GM23248 (cell line): ENCODE data around the gene SPATA9. TPM values are rescaled to one million over a fixed set of nuclear protein-coding genes. Genes with fewer than 3 reads are reported as not detected.

Source experiments
- DNase-seq: peaks from one replicate; pipeline ENCODE4 v3.0.0-alpha.2; 2015
- H2AFZ ChIP-seq: fragments of 200-600 bp; sonication (generic); 2 replicates; pipeline ENCODE4 v1.6.1; 2016; ENCODE audit warnings: antibody characterized with exemption
- H3F3A ChIP-seq: fragments of 200-600 bp; sonication (generic); 2 replicates; pipeline ENCODE4 v1.6.1; 2016; ENCODE audit warnings: mild to moderate bottlenecking, antibody characterized with exemption, mixed run types; ENCODE audit not compliant: insufficient read depth
- H3K27ac ChIP-seq: fragments of 200-600 bp; sonication (generic); 2 replicates; pipeline ENCODE4 v1.5.1; 2016; ENCODE audit warnings: mild to moderate bottlenecking
- H3K27me3 ChIP-seq: fragments of 200-600 bp; sonication (generic); replicated peaks from 2 replicates; pipeline ENCODE4 v1.6.1; 2016; ENCODE audit warnings: mild to moderate bottlenecking; ENCODE audit not compliant: insufficient read depth
- H3K36me3 ChIP-seq: fragments of 200-600 bp; sonication (generic); 2 replicates; pipeline ENCODE4 v1.6.1; 2016; ENCODE audit warnings: low read depth, mild to moderate bottlenecking
- H3K4me1 ChIP-seq: fragments of 200-600 bp; sonication (generic); 2 replicates; pipeline ENCODE4 v1.6.1; 2016; ENCODE audit warnings: mild to moderate bottlenecking; ENCODE audit not compliant: insufficient read depth
- H3K4me2 ChIP-seq: fragments of 200-600 bp; sonication (generic); one replicate; pipeline ENCODE4 v1.6.1; 2016; ENCODE audit warnings: mild to moderate bottlenecking; ENCODE audit not compliant: unreplicated experiment
- H3K4me3 ChIP-seq: fragments of 200-600 bp; sonication (generic); 2 replicates; pipeline ENCODE4 v1.5.1; 2016; ENCODE audit warnings: mild to moderate bottlenecking
- H3K79me2 ChIP-seq: fragments of 200-600 bp; sonication (generic); 2 replicates; pipeline ENCODE4 v1.6.1; 2016; ENCODE audit warnings: mild to moderate bottlenecking; ENCODE audit not compliant: insufficient read depth
- H3K9ac ChIP-seq: fragments of 200-600 bp; sonication (generic); 2 replicates; pipeline ENCODE4 v1.6.1; 2016; ENCODE audit warnings: mild to moderate bottlenecking
- H3K9me2 ChIP-seq: fragments of 200-600 bp; sonication (generic); 2 replicates; pipeline ENCODE4 v1.6.1; 2016; ENCODE audit warnings: mixed run types, mild to moderate bottlenecking, moderate library complexity; ENCODE audit not compliant: insufficient read depth
- H3K9me3 ChIP-seq: fragments of 200-600 bp; sonication (generic); one replicate; pipeline ENCODE4 v1.6.1; 2017; ENCODE audit warnings: low read depth
- H4K20me1 ChIP-seq: fragments of 200-600 bp; sonication (generic); 2 replicates; pipeline ENCODE4 v1.6.0; 2016; ENCODE audit not compliant: insufficient read depth
- EZH2 ChIP-seq: fragments of 200-600 bp; sonication (generic); IDR thresholded peaks from 2 replicates; pipeline ENCODE4 v1.6.1; 2018; ENCODE audit warnings: antibody characterized with exemption, mild to moderate bottlenecking; ENCODE audit not compliant: insufficient read depth, poor library complexity, severe bottlenecking
- EZH2phosphoT487 ChIP-seq: fragments of 200-600 bp; sonication (generic); IDR thresholded peaks from 2 replicates; pipeline ENCODE4 v1.6.1; 2018; ENCODE audit warnings: antibody characterized with exemption, moderate library complexity, mild to moderate bottlenecking, low read depth; ENCODE audit not compliant: insufficient read depth
- WGBS, 2 experiments: methylation state at CpG; one replicate each; pipeline ENCODE4 v1.1.6; 2015 to 2017; ENCODE audit warnings: low lambda C conversion rate in 2 of 2, low coverage in 1 of 2; ENCODE audit errors: missing lambda C conversion rate in 2 of 2; 5-methylcytosine and 5-hydroxymethylcytosine counted together
- in situ Hi-C: fragments of 300-500 bp; cut with MboI; formaldehyde crosslinking; loops from 2 replicates; pipeline ENCODE4 v1.15.0; 2020
- polyA plus RNA-seq: library from polyadenylated mRNA; unstranded; fragments of >200 nt; fragmentation: Nextera tagmentation; extraction: Ambion mirVana; gene quantifications from 2 replicates; pipeline ENCODE4 v1.2.1, GENCODE V29; 2016
- total RNA-seq: library from RNA; depleted of rRNA; stranded (reverse); fragments of >200 nt; shearing (Covaris generic); gene quantifications from 2 replicates; pipeline ENCODE4 v1.2.3, GENCODE V29; 2014

SPATA9 gene
- total and polyA plus RNA-seq, 2 experiments from 2014 or later = 0.22 to 0.96 TPM

DNA sequence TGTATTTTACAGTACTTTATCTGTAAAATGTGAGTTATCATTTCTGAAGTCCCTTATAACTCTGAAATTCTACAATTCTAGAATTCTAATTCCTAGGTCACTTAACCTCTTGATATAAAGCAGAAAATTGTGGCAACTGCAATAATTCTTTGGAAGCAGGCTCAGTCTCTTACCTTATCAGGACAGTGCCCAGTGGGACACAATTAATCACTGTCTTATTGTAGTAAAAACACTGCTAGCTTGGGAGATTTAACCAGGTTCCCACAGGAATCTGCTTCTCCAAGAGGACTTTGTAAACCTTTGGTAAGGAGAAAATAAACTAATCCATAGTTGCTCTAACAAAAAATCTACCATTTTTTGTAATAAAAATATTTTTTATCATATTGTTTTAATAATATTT, 18.3 kb upstream of the SPATA9 start:
- no peak for DNase-seq
- H3K4me2 ChIP-seq = no peak overlapping the region
- no peak overlapping the region for H3K9ac ChIP-seq
- in situ Hi-C loops = no loop called here
- H3K4me3 ChIP-seq = no peak overlapping the region
- H3K4me1 ChIP-seq = no peaks in the 10 kb centered on the region
- H3F3A ChIP-seq = no peaks in the 10 kb centered on the region
- TF ChIP-seq EZH2phosphoT487 = no peak
- TF ChIP-seq EZH2 = no peak
- H3K36me3 ChIP-seq = no peaks in the 10 kb centered on the region
- H3K79me2 ChIP-seq = no peaks in the 10 kb centered on the region
- H3K27me3 ChIP-seq = no peaks in the 10 kb centered on the region
- H4K20me1 ChIP-seq = no peaks in the 10 kb centered on the region
- no peaks in the 10 kb centered on the region for H3K9me3 ChIP-seq
- H3K9me2 ChIP-seq = no peaks in the 10 kb centered on the region
- H3K27ac ChIP-seq = no peak overlapping the region
- H2AFZ ChIP-seq = no peak overlapping the region

DNA sequence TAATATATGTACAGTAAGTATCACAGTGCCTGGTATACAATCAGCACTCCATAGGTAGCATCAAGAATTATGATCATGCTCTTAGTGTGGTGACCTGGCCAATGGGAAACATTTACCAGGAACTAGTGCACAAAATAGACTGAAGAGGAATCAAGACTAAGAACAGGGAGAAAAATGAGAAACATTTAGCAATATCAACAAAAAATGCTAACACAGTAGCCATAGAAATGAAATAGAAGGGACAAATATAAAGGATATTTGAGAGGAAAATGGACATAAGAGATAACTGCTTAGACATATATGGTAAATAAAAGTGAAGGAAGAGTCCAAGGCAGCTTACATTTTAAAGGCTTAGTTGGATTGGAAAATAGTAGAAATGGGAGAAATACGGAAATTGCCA, 16.5 kb upstream of the SPATA9 start:
- TF ChIP-seq EZH2 = no peak
- no peak for TF ChIP-seq EZH2phosphoT487
- Histone ChIP-seq H3K9ac (no peak overlapping the region), H3F3A (no peaks in the 10 kb centered on the region), H3K9me2 (no peaks in the 10 kb centered on the region), H3K9me3 (no peaks in the 10 kb centered on the region), H3K4me3 (no peak overlapping the region), H2AFZ (no peak overlapping the region), H3K79me2 (no peaks in the 10 kb centered on the region), H3K27ac (no peak overlapping the region), H3K27me3 (no peaks in the 10 kb centered on the region), H3K36me3 (no peaks in the 10 kb centered on the region), H4K20me1 (no peaks in the 10 kb centered on the region), H3K4me2 (no peak overlapping the region), H3K4me1 (no peaks in the 10 kb centered on the region)
- in situ Hi-C loops = no loop called here
- WGBS, 2 experiments = 95 to 98% methylated on average over 1 of the region's 1 CpG
- no peak for DNase-seq

- in situ Hi-C loops = no loop called here
- Histone ChIP-seq H3K9me2 (no peaks in the 10 kb centered on the region), H3K79me2 (no peaks in the 10 kb centered on the region), H3K27ac (no peak overlapping the region), H3F3A (no peaks in the 10 kb centered on the region), H3K4me2 (no peak overlapping the region), H3K27me3 (no peaks in the 10 kb centered on the region), H3K9me3 (no peaks in the 10 kb centered on the region), H3K9ac (no peak overlapping the region), H3K4me3 (no peak overlapping the region), H2AFZ (peak overlapping the region; percentile 51; the same call in 1 of the 2 replicates), H3K4me1 (no peaks in the 10 kb centered on the region), H3K36me3 (no peaks in the 10 kb centered on the region), H4K20me1 (no peaks in the 10 kb centered on the region)
- TF ChIP-seq EZH2 (no peak), EZH2phosphoT487 (no peak)
- 49 to 55% methylated on average over 7 of the region's 7 CpGs for WGBS, 2 experiments
- peak; percentile 8 for DNase-seq
Measured at GRCh38 chr5:95697781-95698681, 15.2 kb upstream of the SPATA9 start.

DNA sequence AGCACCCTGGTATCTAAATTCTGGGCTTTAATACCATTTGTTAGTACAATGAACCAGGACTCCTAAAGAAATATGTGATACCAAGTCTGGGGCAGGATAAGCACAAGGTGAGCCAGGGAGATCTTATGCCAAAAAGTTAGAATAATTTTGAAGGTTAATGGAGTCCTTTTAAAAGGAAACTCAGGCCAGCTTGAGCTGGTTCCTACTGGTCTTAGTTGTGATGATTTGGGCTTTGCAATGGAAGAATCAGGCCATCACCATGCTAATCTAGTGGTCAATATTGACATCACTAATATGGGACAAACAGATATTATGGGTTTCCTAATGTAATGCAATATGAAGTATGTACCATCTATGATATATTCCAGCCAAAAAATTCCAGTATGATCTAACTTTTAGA, 7.5 kb upstream of the SPATA9 start:
- Histone ChIP-seq H3K79me2 (no peaks in the 10 kb centered on the region), H3K9me3 (no peaks in the 10 kb centered on the region), H3F3A (no peaks in the 10 kb centered on the region), H3K9me2 (no peaks in the 10 kb centered on the region), H3K27ac (no peak overlapping the region), H3K36me3 (no peaks in the 10 kb centered on the region), H4K20me1 (no peaks in the 10 kb centered on the region), H2AFZ (no peak overlapping the region), H3K4me3 (no peak overlapping the region), H3K4me1 (no peaks in the 10 kb centered on the region), H3K4me2 (no peak overlapping the region), H3K27me3 (no peaks in the 10 kb centered on the region), H3K9ac (no peak overlapping the region)
- no peak for DNase-seq
- in situ Hi-C loops = no loop called here
- TF ChIP-seq EZH2 (no peak), EZH2phosphoT487 (no peak)
